ENCODE measurements around the gene INMT. TPM values are rescaled to one million over a fixed set of nuclear protein-coding genes. Genes with fewer than 3 reads are reported as not detected.

Gene INMT
- total RNA-seq, 1 experiment from 2014 or later: not detected

- DNase-seq (ENCODE audit: low read depth): no peak
- in situ Hi-C loops (cut with HindIII; ENCODE audit: low pct_unique_long_range_greater_than_20kb, low sequenced_read_pairs): no loop called here
These were observed 45.5 kb downstream of the INMT start for GRCh38 chr7:30797176-30798040.

GRCh38 chr7:30799206-30799975, 47.5 kb downstream of the INMT start:
- in situ Hi-C loops (cut with HindIII; ENCODE audit: low pct_unique_long_range_greater_than_20kb, low sequenced_read_pairs): no loop called here
- peak; percentile 18 for DNase-seq (ENCODE audit: low read depth)

- in situ Hi-C loops (cut with HindIII; ENCODE audit: low pct_unique_long_range_greater_than_20kb, low sequenced_read_pairs): no loop called here
- DNase-seq (ENCODE audit: low read depth): no peak
These were observed 48.2 kb downstream of the INMT start for GRCh38 chr7:30799976-30800661.

GRCh38 chr7:30800785-30801252, 48.9 kb downstream of the INMT start:
- in situ Hi-C loops (cut with HindIII; ENCODE audit: low pct_unique_long_range_greater_than_20kb, low sequenced_read_pairs): no loop called here

GRCh38 chr7:30802812-30803211, 50.9 kb downstream of the INMT start:
- in situ Hi-C loops (cut with HindIII; ENCODE audit: low pct_unique_long_range_greater_than_20kb, low sequenced_read_pairs): no loop called here
- no peak for DNase-seq (ENCODE audit: low read depth)

More at GRCh38 chr7:30800785-30801252, 48.9 kb downstream of the INMT start:
- DNase-seq (ENCODE audit: low read depth): peak; percentile 54

GRCh38 chr7:30804078-30804661, 52.2 kb downstream of the INMT start:
- in situ Hi-C loops (cut with HindIII; ENCODE audit: low pct_unique_long_range_greater_than_20kb, low sequenced_read_pairs): no loop called here
- no peak for DNase-seq (ENCODE audit: low read depth)

GRCh38 chr7:30805081-30805691, 53.3 kb downstream of the INMT start:
- no peak for DNase-seq (ENCODE audit: low read depth)
- in situ Hi-C loops (cut with HindIII; ENCODE audit: low pct_unique_long_range_greater_than_20kb, low sequenced_read_pairs): no loop called here

GRCh38 chr7:30805931-30806330, 54.0 kb downstream of the INMT start:
- in situ Hi-C loops (cut with HindIII; ENCODE audit: low pct_unique_long_range_greater_than_20kb, low sequenced_read_pairs): no loop called here
- DNase-seq (ENCODE audit: low read depth): no peak

Other genes with a start within 250 kb of the INMT start
- gene GGCT, start 247.3 kb upstream of the INMT start, total RNA-seq (2014; rRNA removed; shearing (Covaris generic); ENCODE audit: low replicate concordance): 62.6 and 71.6 TPM in 2 replicates
- gene GARS1, start 157.3 kb upstream of the INMT start, total RNA-seq (2014; rRNA removed; shearing (Covaris generic); ENCODE audit: low replicate concordance): 194 and 210 TPM in 2 replicates
- not detected in 2 replicates for gene CRHR2, start 69.7 kb upstream of the INMT start, total RNA-seq (2014; rRNA removed; shearing (Covaris generic); ENCODE audit: low replicate concordance)
- 3.6 and 4.0 TPM in 2 replicates for gene MINDY4, start 19.3 kb downstream of the INMT start, total RNA-seq (2014; rRNA removed; shearing (Covaris generic); ENCODE audit: low replicate concordance)
- 0.32 TPM in 1 of 2 replicates, not detected in the other for gene AQP1, start 159.7 kb downstream of the INMT start, total RNA-seq (2014; rRNA removed; shearing (Covaris generic); ENCODE audit: low replicate concordance)
- gene GHRHR, start 211.8 kb downstream of the INMT start, total RNA-seq (2014; rRNA removed; shearing (Covaris generic); ENCODE audit: low replicate concordance): not detected in 2 replicates